ENCODE measurements around the gene TRIM65.
"Not testable (repeated sequence)": the region's sequence is repeated elsewhere in the genome, so short reads cannot be mapped to it uniquely, and the experiment has no call there.

The TRIM65 gene

GRCh38 chr17:75897160-75898019 lies 639 bp upstream of the TRIM65 start:
- DNase-seq (ENCODE audit: low read depth): no peak

GRCh38 chr17:75895370-75896155 lies 1.2 kb downstream of the TRIM65 start:
- DNase-seq (ENCODE audit: low read depth): no peak

GRCh38 chr17:75894049-75894733 lies 2.6 kb downstream of the TRIM65 start:
- DNase-seq (ENCODE audit: low read depth): no peak

GRCh38 chr17:75893305-75894048 lies 3.3 kb downstream of the TRIM65 start:
- DNase-seq (ENCODE audit: low read depth): no peak

DNA sequence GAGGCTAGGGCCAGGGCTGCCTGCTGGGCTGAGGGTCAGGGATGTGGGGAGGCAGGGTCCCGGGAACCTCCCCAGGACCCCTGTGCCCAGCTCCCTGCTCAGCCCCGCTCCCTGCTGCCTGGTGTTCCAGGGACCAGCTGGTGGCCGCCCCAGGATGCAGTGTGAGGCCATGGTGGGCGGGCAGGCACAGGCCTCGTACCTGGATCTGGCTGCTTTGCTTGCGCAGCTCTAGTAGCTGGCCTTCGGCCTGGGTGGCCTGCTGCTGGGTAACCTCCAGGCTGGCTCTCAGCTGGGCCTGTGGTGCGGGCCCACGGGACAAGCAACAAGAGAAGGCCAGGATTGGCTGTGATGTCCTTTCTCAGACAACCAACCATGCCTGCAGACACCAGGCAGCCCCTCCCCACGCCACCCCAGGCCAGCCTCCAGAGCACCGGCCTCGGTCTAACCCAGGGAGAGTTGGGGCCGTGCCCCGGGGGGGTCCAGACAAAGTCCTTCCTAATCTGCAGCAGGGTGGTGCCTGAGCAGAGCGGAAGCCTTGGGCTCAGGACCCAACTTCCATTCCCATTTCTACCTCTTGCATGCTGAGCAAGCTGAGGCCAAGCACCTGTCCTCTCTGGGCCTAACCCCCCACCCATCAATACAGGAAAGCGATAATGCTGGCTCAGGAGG lies 4.1 kb downstream of the TRIM65 start:
- no peak for DNase-seq (ENCODE audit: low read depth)

DNA sequence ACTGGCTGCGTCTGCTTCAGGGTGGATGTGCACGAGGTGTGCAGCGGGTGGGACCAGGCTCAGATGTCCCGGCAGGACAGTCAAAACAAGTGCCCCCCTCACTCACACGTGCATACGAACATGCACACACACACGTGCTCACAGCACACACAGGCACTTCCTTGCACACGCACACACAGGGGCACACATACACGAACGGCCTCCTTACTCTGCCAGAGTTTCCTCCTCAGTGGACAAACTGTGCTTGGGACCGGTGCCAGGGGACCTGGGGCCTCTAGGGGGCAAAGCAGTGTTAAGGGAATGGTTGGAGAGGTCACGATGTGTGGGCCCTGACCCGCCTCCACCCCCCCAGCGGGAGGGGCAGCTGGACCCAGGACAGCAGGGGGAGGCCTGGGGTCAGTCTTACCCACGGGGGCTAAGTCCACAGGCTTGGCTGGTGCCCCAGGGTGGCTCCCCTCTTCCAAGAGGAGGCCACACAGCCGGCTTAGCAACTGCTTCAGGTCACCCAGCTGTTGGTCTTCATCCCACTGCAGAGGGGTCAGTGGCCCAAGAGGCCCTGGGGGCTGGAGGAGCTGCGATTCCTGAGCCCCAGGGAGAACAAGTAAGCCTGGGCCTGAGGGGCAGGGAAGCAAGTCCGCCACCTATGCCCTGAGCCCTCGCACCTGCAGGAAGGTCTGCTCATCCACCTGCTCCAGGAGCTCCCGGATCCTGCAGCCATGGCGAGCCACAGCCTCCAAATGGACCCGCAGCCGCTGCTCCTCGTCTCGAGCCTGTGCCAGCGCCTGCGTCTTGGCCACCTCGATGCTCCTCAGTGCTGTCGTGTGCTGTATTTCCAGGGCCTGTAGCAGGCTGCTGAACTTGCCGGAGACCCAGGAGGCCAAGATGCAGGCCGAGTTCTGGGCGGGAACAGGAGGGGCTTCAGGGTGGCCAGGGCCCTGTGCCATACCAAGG lies 4.9 kb downstream of the TRIM65 start:
- DNase-seq (ENCODE audit: low read depth): no peak

- DNase-seq (ENCODE audit: low read depth): no peak
These were observed 5.6 kb downstream of the TRIM65 start for GRCh38 chr17:75891022-75891604.

- DNase-seq (ENCODE audit: low read depth): no peak
These were observed 7.3 kb downstream of the TRIM65 start for GRCh38 chr17:75889454-75889853.

GRCh38 chr17:75888484-75888883 lies 8.3 kb downstream of the TRIM65 start:
- no peak for DNase-seq (ENCODE audit: low read depth)

DNA sequence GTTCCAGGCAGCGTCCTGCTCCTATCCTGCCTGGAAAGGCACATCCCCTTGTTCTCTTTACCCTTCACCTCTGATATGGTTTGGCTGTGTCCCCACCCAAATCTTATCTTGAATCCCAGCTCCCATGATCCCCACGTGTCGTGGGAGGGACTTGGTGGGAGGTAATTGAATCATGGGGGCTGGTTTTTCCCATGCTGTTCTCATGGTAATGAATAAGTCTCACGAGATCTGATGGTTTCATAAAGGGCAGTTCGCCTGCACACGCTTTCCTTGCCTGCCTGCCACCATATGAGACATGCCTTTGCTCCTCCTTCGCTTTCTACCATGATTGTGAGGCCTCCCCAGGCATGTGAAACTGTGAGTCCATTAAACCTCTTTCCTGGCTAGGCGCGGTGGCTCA lies 10.9 kb downstream of the TRIM65 start:
- not testable (repeated sequence) for DNase-seq (ENCODE audit: low read depth)

GRCh38 chr17:75885431-75885830 lies 11.3 kb downstream of the TRIM65 start:
- DNase-seq (ENCODE audit: low read depth): no peak

DNA sequence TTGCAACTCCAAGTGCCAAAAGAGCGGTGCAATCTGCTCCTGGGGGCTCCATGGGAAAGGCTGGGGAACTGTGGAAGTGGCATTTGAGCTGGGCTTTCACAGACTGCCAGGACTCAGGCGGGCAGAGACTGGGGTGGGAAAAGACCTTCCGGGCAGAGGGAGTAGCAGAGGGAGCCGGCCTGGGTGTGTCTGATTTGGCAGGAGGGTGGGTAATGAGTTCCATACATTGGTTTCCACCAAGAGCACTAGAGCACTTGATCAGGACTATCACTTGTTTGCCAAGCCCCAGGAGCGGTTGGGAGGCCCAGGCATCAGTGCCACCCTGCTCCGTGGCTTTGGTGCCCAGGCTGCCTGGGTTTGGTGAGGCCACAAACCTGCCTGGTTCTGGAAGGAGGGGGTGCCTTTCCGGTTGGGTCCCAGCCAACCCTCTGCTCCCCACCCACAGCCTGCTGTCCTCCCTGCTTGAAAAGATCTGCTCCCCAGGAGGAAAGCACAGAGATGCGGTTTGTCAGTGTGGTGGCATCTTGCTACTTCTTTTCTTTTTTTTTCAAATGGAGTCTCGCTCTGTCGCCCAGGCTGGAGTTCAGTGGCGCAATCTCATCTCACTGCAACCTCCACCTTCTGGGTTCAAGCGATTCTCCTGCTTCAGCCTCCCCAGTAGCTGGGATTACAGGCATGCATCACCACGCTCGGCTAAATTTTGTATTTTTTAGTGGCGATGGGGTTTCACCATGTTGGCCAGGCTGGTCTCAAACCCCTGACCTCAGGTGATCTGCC lies 14.9 kb downstream of the TRIM65 start:
- no peak for DNase-seq (ENCODE audit: low read depth)

DNA sequence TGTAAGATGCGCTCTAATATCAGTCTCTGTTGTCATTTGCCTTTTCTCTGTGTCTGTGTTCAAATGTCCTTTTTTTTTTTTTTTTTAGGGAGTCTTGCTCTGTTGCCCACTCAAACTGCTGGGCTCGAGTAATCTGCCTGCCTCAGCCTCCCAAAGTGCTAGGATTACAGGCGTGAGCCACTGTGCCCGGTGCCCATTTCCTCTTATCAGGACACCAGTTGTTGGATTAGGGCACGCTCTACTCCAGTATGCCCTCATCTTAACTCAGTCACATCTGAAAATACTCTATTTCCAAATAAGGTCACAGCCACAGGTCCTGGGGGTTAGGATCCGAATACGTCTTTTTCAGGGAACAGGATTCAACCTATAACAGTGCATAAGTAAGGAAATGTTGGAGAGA lies 16.5 kb downstream of the TRIM65 start:
- no peak for DNase-seq (ENCODE audit: low read depth)

DNA sequence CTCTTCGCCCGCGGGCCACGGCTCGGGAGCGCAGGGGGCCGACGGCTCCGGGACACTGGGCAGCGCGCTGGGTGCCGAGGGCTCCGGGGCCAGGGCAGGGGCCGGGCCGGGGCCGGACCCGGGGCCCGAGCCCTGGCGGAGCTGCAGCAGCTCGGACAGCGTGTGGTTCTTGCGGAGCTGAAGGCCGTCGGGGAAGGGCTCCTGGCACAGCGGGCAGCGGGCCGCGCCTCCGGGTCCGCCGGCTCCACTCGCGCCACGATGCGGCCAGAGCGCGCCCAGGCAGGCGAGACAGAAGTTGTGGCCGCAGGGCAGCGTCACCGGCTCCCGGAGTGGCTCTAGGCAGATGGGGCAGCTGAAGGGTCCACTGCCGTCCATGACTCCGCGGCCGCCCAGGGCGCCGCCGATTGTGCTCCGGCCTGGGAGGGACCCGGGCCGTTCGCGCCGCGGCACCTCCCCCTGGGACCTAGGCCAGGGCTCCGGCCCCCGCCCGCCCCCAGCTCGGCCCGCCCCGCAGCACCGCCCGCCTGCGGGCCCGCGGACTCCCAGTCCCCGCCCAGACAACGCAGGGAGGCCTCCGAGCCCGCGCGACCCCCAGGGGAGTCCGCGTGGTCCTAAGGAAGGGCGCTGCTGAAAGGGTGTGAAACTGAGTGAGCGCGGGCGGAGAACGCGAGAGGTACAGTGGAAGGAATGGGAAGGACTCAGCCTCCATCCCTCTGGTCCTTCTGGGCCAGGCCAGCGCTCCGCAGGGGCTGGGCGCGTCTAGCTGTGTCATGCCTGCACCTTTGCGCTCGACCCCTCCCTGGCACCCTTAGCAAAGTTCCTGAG lies 18.4 kb downstream of the TRIM65 start, which contains the start of gene TRIM47:
Gene TRIM47, minus strand, starts transcription at position 408 of the 825 bp plus-strand sequence. Its CDS starts 33 bp downstream, at position 375.
- DNase-seq (ENCODE audit: low read depth): no peak

- DNase-seq (ENCODE audit: low read depth): peak; percentile 63
These were observed 19.0 kb downstream of the TRIM65 start for GRCh38 chr17:75877752-75878173.

- DNase-seq (ENCODE audit: low read depth): no peak
These were observed 19.6 kb downstream of the TRIM65 start for GRCh38 chr17:75876938-75877751.
